Measurements from ENCODE around the gene PFKFB2. TPM values are rescaled to one million over a fixed set of nuclear protein-coding genes. Genes with fewer than 3 reads are reported as not detected.

Gene PFKFB2
- polyA plus RNA-seq, 1 donor (not counting 4 experiments of a cell fraction or from before 2014, with no cell fraction given), result 12.2 TPM

GRCh38 chr1:207084701-207085180 is 31.7 kb downstream of the PFKFB2 start:
- FAIRE-seq, result peak; percentile 84
- Histone ChIP-seq H3K9ac (ENCODE audit: control insufficient read depth, extremely low read depth, insufficient read depth, low read length) (no peak overlapping the region), H3K4me1 (ENCODE audit: control insufficient read depth, extremely low read depth, insufficient read depth, low read length) (peaks cover 5% of the 10 kb centered on the region), H3K9me3 (ENCODE audit: control insufficient read depth, low read depth, low read length) (no peaks in the 10 kb centered on the region), H3K4me2 (ENCODE audit: control insufficient read depth, extremely low read depth, insufficient read depth, low read depth, low read length) (no peak overlapping the region), H3K79me2 (ENCODE audit: control insufficient read depth, insufficient read depth, low read length) (no peaks in the 10 kb centered on the region), H3K4me3 (ENCODE audit: control insufficient read depth in 2 of 3, extremely low read depth in 1 of 3, insufficient read depth in 2 of 3, low read depth in 1 of 3, low read length in 3 of 3) (no peak overlapping the region), H4K20me1 (ENCODE audit: control insufficient read depth, extremely low read depth, insufficient read depth, low read length) (no peaks in the 10 kb centered on the region), H2AFZ (ENCODE audit: control insufficient read depth, low read length) (no peak overlapping the region), H3K27ac (ENCODE audit: control insufficient read depth, insufficient read depth, low read length) (no peak overlapping the region), H3K27me3 (ENCODE audit: control insufficient read depth, extremely low read depth, insufficient read depth, low read length) (no peaks in the 10 kb centered on the region), H3K36me3 (ENCODE audit: control insufficient read depth in 2 of 2, extremely low read depth in 1 of 2, insufficient read depth in 2 of 2, low read length in 2 of 2) (peaks cover 0 to under 1% of the 10 kb centered on the region in 2 experiments), H3K9me1 (ENCODE audit: control insufficient read depth, extremely low read depth, insufficient read depth, low read length) (no peaks in the 10 kb centered on the region)
- dilution Hi-C loops (cut with MboI; ENCODE audit: extremely low pct_ligation_motif_present, low sequenced_read_pairs), result no loop called here
- no peak for DNase-seq (ENCODE audit: low read depth, low spot score)
- no peak for TF ChIP-seq EZH2 (IDR thresholded peaks at IDR 0.05; ENCODE audit: low read length)
- TF ChIP-seq, protein P1, sequence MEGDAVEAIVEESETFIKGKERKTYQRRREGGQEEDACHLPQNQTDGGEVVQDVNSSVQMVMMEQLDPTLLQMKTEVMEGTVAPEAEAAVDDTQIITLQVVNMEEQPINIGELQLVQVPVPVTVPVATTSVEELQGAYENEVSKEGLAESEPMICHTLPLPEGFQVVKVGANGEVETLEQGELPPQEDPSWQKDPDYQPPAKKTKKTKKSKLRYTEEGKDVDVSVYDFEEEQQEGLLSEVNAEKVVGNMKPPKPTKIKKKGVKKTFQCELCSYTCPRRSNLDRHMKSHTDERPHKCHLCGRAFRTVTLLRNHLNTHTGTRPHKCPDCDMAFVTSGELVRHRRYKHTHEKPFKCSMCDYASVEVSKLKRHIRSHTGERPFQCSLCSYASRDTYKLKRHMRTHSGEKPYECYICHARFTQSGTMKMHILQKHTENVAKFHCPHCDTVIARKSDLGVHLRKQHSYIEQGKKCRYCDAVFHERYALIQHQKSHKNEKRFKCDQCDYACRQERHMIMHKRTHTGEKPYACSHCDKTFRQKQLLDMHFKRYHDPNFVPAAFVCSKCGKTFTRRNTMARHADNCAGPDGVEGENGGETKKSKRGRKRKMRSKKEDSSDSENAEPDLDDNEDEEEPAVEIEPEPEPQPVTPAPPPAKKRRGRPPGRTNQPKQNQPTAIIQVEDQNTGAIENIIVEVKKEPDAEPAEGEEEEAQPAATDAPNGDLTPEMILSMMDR (optimal IDR thresholded peaks at IDR 0.05 in 1 of 3, IDR thresholded peaks at IDR 0.05 in 1 of 3, conservative IDR thresholded peaks at IDR 0.05 in 1 of 3; ENCODE audit: extremely low read depth in 1 of 3, insufficient read depth in 2 of 3, low read length in 3 of 3), result peak; percentile 61 to 69 (median 62)

DNA sequence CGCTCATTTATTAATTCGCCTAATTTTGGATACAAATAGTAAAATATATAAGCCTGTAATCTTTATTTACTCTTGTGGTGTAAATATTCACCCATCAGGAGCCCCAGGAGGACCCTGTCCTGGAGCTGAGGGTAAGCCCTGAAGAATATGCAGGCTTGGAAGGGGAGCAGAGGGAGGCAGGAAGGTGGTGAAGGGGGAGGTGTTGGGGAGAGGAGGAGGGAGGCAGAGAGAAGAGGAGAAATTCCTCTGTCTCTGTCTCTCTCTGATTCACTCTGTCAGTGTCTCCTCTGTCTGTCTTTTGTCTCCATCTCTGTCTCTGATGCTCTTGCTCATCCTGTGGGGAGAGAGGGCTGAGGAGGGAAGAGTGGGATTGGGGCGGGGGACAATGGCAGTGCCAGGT is 32.8 kb downstream of the PFKFB2 start:
- H3K27ac ChIP-seq (ENCODE audit: control insufficient read depth, insufficient read depth, low read length), result no peak overlapping the region
- DNase-seq (ENCODE audit: low read depth, low spot score), result no peak
- H3K9me3 ChIP-seq (ENCODE audit: control insufficient read depth, low read depth, low read length), result no peaks in the 10 kb centered on the region
- no peak overlapping the region for H2AFZ ChIP-seq (ENCODE audit: control insufficient read depth, low read length)
- H3K9ac ChIP-seq (ENCODE audit: control insufficient read depth, extremely low read depth, insufficient read depth, low read length), result no peak overlapping the region
- TF ChIP-seq, protein P1 (optimal IDR thresholded peaks at IDR 0.05 in 1 of 3, IDR thresholded peaks at IDR 0.05 in 1 of 3, conservative IDR thresholded peaks at IDR 0.05 in 1 of 3; ENCODE audit: extremely low read depth in 1 of 3, insufficient read depth in 2 of 3, low read length in 3 of 3), result no peak
- no peak for TF ChIP-seq EZH2 (IDR thresholded peaks at IDR 0.05; ENCODE audit: low read length)
- no peaks in the 10 kb centered on the region for H3K79me2 ChIP-seq (ENCODE audit: control insufficient read depth, insufficient read depth, low read length)
- FAIRE-seq, result no peak
- H4K20me1 ChIP-seq (ENCODE audit: control insufficient read depth, extremely low read depth, insufficient read depth, low read length), result no peaks in the 10 kb centered on the region
- H3K4me3 ChIP-seq (ENCODE audit: control insufficient read depth in 2 of 3, extremely low read depth in 1 of 3, insufficient read depth in 2 of 3, low read depth in 1 of 3, low read length in 3 of 3), result no peak overlapping the region
- dilution Hi-C loops (cut with MboI; ENCODE audit: extremely low pct_ligation_motif_present, low sequenced_read_pairs), result no loop called here
- no peak overlapping the region for H3K4me2 ChIP-seq (ENCODE audit: control insufficient read depth, extremely low read depth, insufficient read depth, low read depth, low read length)
- no peaks in the 10 kb centered on the region for H3K27me3 ChIP-seq (ENCODE audit: control insufficient read depth, extremely low read depth, insufficient read depth, low read length)
- no peaks in the 10 kb centered on the region for H3K9me1 ChIP-seq (ENCODE audit: control insufficient read depth, extremely low read depth, insufficient read depth, low read length)
- peaks cover 5% of the 10 kb centered on the region for H3K4me1 ChIP-seq (ENCODE audit: control insufficient read depth, extremely low read depth, insufficient read depth, low read length)
- no peaks in the 10 kb centered on the region for H3K36me3 ChIP-seq (ENCODE audit: control insufficient read depth in 2 of 2, extremely low read depth in 1 of 2, insufficient read depth in 2 of 2, low read length in 2 of 2)
